Measurements from ENCODE around the gene SMYD3.
"Not testable (repeated sequence)": the region's sequence is repeated elsewhere in the genome, so short reads cannot be mapped to it uniquely, and the experiment has no call there.

Gene SMYD3

GRCh38 chr1:245751116-245751515, 756.0 kb downstream of the SMYD3 start:
- DNase-seq (ENCODE audit: low read depth in 2 of 3, low spot score in 2 of 3), result no peak

- no peak for DNase-seq (ENCODE audit: low read depth in 2 of 3, low spot score in 2 of 3)
Measured at GRCh38 chr1:245750261-245750660, 756.8 kb downstream of the SMYD3 start.

- no peak for DNase-seq (ENCODE audit: low read depth in 2 of 3, low spot score in 2 of 3)
Measured at GRCh38 chr1:245749053-245749452, 758.0 kb downstream of the SMYD3 start.

- no peak for DNase-seq (ENCODE audit: low read depth in 2 of 3, low spot score in 2 of 3)
Measured at GRCh38 chr1:245748646-245749045, 758.4 kb downstream of the SMYD3 start.

GRCh38 chr1:245748240-245748639, 758.8 kb downstream of the SMYD3 start:
- DNase-seq (ENCODE audit: low read depth in 2 of 3, low spot score in 2 of 3), result no peak

- DNase-seq (ENCODE audit: low read depth in 2 of 3, low spot score in 2 of 3), result no peak
Measured at GRCh38 chr1:245742896-245743295, 764.2 kb downstream of the SMYD3 start.

- DNase-seq (ENCODE audit: low read depth in 2 of 3, low spot score in 2 of 3), result not testable (repeated sequence)
Measured at GRCh38 chr1:245740336-245740735, 766.7 kb downstream of the SMYD3 start.

GRCh38 chr1:245730801-245731200, 776.3 kb downstream of the SMYD3 start:
- DNase-seq (ENCODE audit: low read depth in 2 of 3, low spot score in 2 of 3), result no peak

- not testable (repeated sequence) for DNase-seq (ENCODE audit: low read depth in 2 of 3, low spot score in 2 of 3)
Measured at GRCh38 chr1:245728035-245728434, 779.0 kb downstream of the SMYD3 start.

GRCh38 chr1:245721488-245721887, 785.6 kb downstream of the SMYD3 start:
- no peak for DNase-seq (ENCODE audit: low read depth in 2 of 3, low spot score in 2 of 3)

- no peak for DNase-seq (ENCODE audit: low read depth in 2 of 3, low spot score in 2 of 3)
Measured at GRCh38 chr1:245718951-245719350, 788.1 kb downstream of the SMYD3 start.

GRCh38 chr1:245718123-245718522, 789.0 kb downstream of the SMYD3 start:
- DNase-seq (ENCODE audit: low read depth in 2 of 3, low spot score in 2 of 3), result no peak

GRCh38 chr1:245717611-245718010, 789.5 kb downstream of the SMYD3 start:
- no peak for DNase-seq (ENCODE audit: low read depth in 2 of 3, low spot score in 2 of 3)

- DNase-seq (ENCODE audit: low read depth in 2 of 3, low spot score in 2 of 3), result no peak
Measured at GRCh38 chr1:245716561-245716960, 790.5 kb downstream of the SMYD3 start.

- DNase-seq (ENCODE audit: low read depth in 2 of 3, low spot score in 2 of 3), result no peak
Measured at GRCh38 chr1:245715970-245716369, 791.1 kb downstream of the SMYD3 start.

GRCh38 chr1:245715291-245715701, 791.8 kb downstream of the SMYD3 start:
- DNase-seq (ENCODE audit: low read depth in 2 of 3, low spot score in 2 of 3), result no peak

- DNase-seq (ENCODE audit: low read depth in 2 of 3, low spot score in 2 of 3), result not testable (repeated sequence)
Measured at GRCh38 chr1:245714027-245714426, 793.1 kb downstream of the SMYD3 start.

- no peak for DNase-seq (ENCODE audit: low read depth in 2 of 3, low spot score in 2 of 3)
Measured at GRCh38 chr1:245710961-245711903, 795.8 kb downstream of the SMYD3 start.

- no peak for DNase-seq (ENCODE audit: low read depth in 2 of 3, low spot score in 2 of 3)
Measured at GRCh38 chr1:245707941-245708340, 799.1 kb downstream of the SMYD3 start.

GRCh38 chr1:245704765-245705164, 802.3 kb downstream of the SMYD3 start:
- DNase-seq (ENCODE audit: low read depth in 2 of 3, low spot score in 2 of 3), result no peak

GRCh38 chr1:245704341-245704740, 802.7 kb downstream of the SMYD3 start:
- DNase-seq (ENCODE audit: low read depth in 2 of 3, low spot score in 2 of 3), result no peak

- DNase-seq (ENCODE audit: low read depth in 2 of 3, low spot score in 2 of 3), result no peak
Measured at GRCh38 chr1:245702346-245702745, 804.7 kb downstream of the SMYD3 start.

- DNase-seq (ENCODE audit: low read depth in 2 of 3, low spot score in 2 of 3), result no peak
Measured at GRCh38 chr1:245701631-245702030, 805.4 kb downstream of the SMYD3 start.

Data from activated CD8-positive, alpha-beta memory T cell treated with anti-CD3 and anti-CD28 coated beads for 48 hours (primary cell).